Measurements from ENCODE around the gene TNFRSF8. TPM values are rescaled to one million over a fixed set of nuclear protein-coding genes. Genes with fewer than 3 reads are reported as not detected.

The TNFRSF8 gene
- total RNA-seq, 2 donors from 2014 or later: 3.0 to 6.0 TPM

DNA sequence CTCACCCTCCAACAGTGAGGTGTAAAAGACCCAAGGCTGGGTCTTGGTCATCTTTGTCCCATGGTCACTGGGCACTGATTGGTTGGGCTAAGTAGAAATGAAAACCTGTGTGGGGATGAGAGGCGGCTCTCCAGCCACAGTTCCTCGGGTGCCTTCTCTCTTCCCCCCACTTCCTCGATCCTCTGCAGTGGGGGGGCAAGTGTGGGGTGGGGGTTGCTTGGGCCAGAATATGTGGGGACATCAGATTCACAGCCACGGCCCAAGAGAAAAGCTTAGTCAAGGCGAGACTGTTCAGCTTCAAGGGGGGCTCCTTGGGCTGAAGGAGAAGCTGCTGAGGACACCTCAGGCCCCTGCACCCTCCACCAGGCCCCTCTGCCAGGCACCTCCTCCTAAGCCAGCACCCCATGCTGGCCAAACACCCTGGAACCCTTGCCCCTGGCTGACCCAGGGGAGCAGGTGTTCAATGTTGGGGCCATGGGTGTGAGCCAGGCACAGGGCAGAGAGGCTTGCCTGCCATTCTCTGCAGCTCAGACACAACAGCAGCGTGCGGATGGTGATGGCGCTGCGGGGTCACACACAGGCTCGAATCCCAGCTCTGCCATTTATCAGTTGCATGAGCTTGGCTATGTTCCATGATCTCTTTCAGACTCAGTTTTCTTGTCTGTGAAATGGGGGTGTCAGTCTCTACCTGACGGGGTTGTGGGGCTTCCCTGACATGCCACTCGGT is 82.7 kb downstream of the TNFRSF8 start:
- Histone ChIP-seq H3K4me3 (no peak overlapping the region), H3K4me1 (peaks cover 0 to 41% of the 10 kb centered on the region in 2 donors), H3K36me3 (no peaks in the 10 kb centered on the region), H3K9me3 (peaks cover 0 to 7% of the 10 kb centered on the region in 2 donors), H3K27ac (peak overlapping the region; percentile 46 to 62), H3K27me3 (no peaks in the 10 kb centered on the region)
- DNase-seq (ENCODE audit: low spot score): no peak
- TF ChIP-seq CTCF (IDR thresholded peaks at IDR 0.05): no peak

DNA sequence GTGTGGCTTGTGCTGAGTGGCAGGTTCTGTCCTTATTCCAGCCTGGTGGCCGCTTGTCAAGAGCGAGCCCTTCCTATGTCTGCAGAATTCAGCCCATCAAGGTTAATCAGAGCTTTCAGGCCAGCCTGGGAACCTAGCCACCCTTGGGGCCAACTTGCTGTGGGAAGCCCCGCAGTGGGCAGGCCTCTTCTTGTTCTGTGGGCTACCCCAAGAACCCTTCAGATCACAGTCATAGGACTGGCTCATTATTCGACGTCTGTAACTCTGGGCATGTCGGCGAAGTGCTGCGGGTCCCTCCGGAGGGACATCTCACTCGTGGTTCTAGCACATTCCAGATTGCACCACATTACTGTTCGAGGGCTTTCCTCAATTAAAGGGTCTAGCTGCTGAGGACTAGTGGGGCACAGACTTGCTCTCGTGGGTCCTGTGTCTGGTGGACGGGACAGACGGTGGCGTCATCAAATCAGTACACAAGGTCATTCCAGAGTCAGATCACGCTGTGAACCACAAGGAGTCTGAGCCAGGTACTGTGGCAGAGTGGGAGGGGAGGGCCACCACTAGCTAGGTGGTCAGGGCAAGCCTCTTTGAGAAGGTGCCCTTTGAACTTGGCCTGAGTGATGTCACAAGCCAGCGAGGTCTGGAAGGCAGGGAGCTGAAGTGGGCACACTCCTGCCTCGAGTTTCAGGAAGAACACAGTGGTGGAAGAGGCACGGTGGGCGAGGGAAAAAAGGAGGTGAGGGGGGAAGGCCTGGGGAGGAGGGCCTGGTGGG is 83.4 kb downstream of the TNFRSF8 start:
- peaks cover 0 to 41% of the 10 kb centered on the region in 2 donors for H3K4me1 ChIP-seq
- peaks cover 0 to 7% of the 10 kb centered on the region in 2 donors for H3K9me3 ChIP-seq
- DNase-seq (ENCODE audit: low spot score): no peak
- TF ChIP-seq CTCF (IDR thresholded peaks at IDR 0.05): no peak
- no peak overlapping the region for H3K4me3 ChIP-seq
- H3K36me3 ChIP-seq: no peaks in the 10 kb centered on the region
- H3K27ac ChIP-seq: peak overlapping the region; percentile 46 to 62
- no peaks in the 10 kb centered on the region for H3K27me3 ChIP-seq

DNA sequence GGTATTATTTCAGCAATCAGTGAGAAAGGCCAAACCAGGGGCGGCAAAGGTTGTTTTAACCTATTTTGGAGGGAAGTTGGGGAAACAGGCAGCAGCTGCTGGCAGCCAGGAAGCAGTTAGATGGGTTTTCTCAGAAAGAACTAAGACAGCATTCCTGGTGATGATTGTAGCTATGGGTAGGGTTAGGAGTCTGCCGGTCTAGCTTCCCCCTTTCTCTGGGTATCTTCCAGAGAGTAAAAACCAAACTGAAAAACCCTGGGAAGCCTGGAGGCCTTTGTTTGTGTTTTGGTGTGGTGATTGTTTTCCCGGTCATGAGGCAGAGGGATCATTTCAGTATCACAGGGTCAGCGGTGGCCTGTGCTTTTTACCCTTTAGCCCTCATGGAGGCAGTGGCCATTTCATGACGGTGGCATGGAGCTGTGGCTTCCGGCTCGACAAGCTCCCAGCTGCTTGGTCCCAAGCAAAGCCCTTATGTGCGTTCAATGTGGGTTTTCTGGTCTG is 84.1 kb downstream of the TNFRSF8 start:
- no peak for TF ChIP-seq CTCF (IDR thresholded peaks at IDR 0.05)
- no peak for DNase-seq (ENCODE audit: low spot score)
- H3K27ac ChIP-seq: peak overlapping the region; percentile 46 to 62
- peaks cover 0 to 41% of the 10 kb centered on the region in 2 donors for H3K4me1 ChIP-seq
- H3K9me3 ChIP-seq: peaks cover 0 to 7% of the 10 kb centered on the region in 2 donors
- H3K4me3 ChIP-seq: no peak overlapping the region
- no peaks in the 10 kb centered on the region for H3K36me3 ChIP-seq
- no peaks in the 10 kb centered on the region for H3K27me3 ChIP-seq

DNA sequence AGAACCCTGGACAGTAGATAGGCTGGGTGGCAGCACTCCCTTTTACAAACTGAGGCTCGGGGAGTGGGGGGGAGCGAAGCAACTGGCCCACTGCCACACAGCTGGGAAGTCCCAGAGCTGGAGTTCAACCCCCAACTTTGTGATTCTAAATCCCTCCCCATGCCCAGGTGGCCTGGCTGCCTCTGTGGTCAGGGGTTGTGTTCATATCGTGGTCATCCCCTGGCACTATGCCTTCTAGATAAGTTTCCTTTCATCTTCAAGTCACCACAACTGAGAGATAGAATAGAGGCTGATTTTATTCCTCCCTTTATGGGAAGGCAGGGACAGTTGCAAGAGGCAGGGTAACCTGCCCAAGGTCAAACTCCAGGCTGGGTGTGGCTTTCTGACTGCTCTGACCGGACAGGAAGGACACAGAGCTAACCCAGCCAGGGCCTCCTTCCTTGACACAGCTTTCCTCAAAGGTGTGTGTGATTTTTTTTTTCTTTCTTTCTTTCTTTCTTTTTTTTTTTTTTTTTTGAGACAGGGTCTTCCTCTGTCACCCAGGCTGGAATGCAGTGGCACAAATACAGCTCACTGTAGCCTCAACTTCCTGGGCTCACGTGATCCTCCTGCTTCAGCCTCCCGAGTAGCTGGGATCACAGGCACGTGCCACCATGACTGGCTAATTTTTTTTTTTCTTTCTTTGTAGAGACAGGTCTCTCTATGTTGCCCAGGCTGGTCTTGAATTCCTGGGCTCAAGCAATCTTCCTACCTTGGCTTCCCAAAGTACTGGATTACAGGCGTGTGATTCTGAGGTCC is 85.3 kb downstream of the TNFRSF8 start:
- Histone ChIP-seq H3K9me3 (peaks cover 0 to 7% of the 10 kb centered on the region in 2 donors), H3K4me1 (peaks cover 0 to 39% of the 10 kb centered on the region in 2 donors), H3K36me3 (no peaks in the 10 kb centered on the region), H3K27me3 (no peaks in the 10 kb centered on the region), H3K4me3 (no peak overlapping the region), H3K27ac (peak overlapping the region; percentile 38 to 46)
- no peak for DNase-seq (ENCODE audit: low spot score)
- TF ChIP-seq CTCF (IDR thresholded peaks at IDR 0.05): no peak

GRCh38 chr1:12148958-12149790 is 86.1 kb downstream of the TNFRSF8 start:
- H3K4me3 ChIP-seq: no peak overlapping the region
- H3K27me3 ChIP-seq: no peaks in the 10 kb centered on the region
- peaks cover 0 to 35% of the 10 kb centered on the region in 2 donors for H3K4me1 ChIP-seq
- peaks cover 0 to 7% of the 10 kb centered on the region in 2 donors for H3K9me3 ChIP-seq
- TF ChIP-seq CTCF (IDR thresholded peaks at IDR 0.05): no peak
- no peaks in the 10 kb centered on the region for H3K36me3 ChIP-seq
- H3K27ac ChIP-seq: peak overlapping the region; percentile 38 to 46
- DNase-seq (ENCODE audit: low spot score): no peak
